ENCODE results near the gene PLCB2.

Gene PLCB2

GRCh38 chr15:40245666-40246450, 61.9 kb downstream of the PLCB2 start:
- TF ChIP-seq CTCF (IDR thresholded peaks at IDR 0.05; ENCODE audit: borderline replicate concordance, extremely low read depth, low read length, poor library complexity, severe bottlenecking) (no peak), EZH2 (IDR thresholded peaks at IDR 0.05; ENCODE audit: borderline replicate concordance, low read depth, low read length, severe bottlenecking) (no peak)
- no peaks in the 10 kb centered on the region for H3K79me2 ChIP-seq (ENCODE audit: insufficient read depth, low read length)
- no peaks in the 10 kb centered on the region for H3K36me3 ChIP-seq (ENCODE audit: insufficient read depth, low read length)
- ATAC-seq (ENCODE audit: insufficient read depth, low read depth) (no peak), DNase-seq (no peak)
- H3K4me3 ChIP-seq (ENCODE audit: low read depth in 1 of 2, low read length in 2 of 2) = no peak overlapping the region
- H2AFZ ChIP-seq (ENCODE audit: low read depth, low read length) = no peak overlapping the region
- no peak overlapping the region for H3K9ac ChIP-seq (ENCODE audit: low read depth, low read length)
- H3K27ac ChIP-seq (ENCODE audit: low read length) = no peak overlapping the region
- H3K9me3 ChIP-seq (ENCODE audit: insufficient read depth, low read length, severe bottlenecking) = no peaks in the 10 kb centered on the region
- no peaks in the 10 kb centered on the region for H3K27me3 ChIP-seq (ENCODE audit: insufficient read depth, low read length, poor library complexity)
- H4K20me1 ChIP-seq (ENCODE audit: insufficient read depth, low read length) = no peaks in the 10 kb centered on the region
- no peak overlapping the region for H3K4me2 ChIP-seq (ENCODE audit: insufficient read depth, low read length)
- no peaks in the 10 kb centered on the region for H3K4me1 ChIP-seq (ENCODE audit: insufficient read depth, low read length)

GRCh38 chr15:40244961-40245523, 62.7 kb downstream of the PLCB2 start:
- H3K9ac ChIP-seq (ENCODE audit: low read depth, low read length) = no peak overlapping the region
- H3K79me2 ChIP-seq (ENCODE audit: insufficient read depth, low read length) = no peaks in the 10 kb centered on the region
- DNase-seq = no peak
- H3K4me1 ChIP-seq (ENCODE audit: insufficient read depth, low read length) = no peaks in the 10 kb centered on the region
- no peak overlapping the region for H2AFZ ChIP-seq (ENCODE audit: low read depth, low read length)
- TF ChIP-seq EZH2 (IDR thresholded peaks at IDR 0.05; ENCODE audit: borderline replicate concordance, low read depth, low read length, severe bottlenecking) (no peak), CTCF (IDR thresholded peaks at IDR 0.05; ENCODE audit: borderline replicate concordance, extremely low read depth, low read length, poor library complexity, severe bottlenecking) (no peak)
- no peaks in the 10 kb centered on the region for H4K20me1 ChIP-seq (ENCODE audit: insufficient read depth, low read length)
- no peak overlapping the region for H3K4me3 ChIP-seq (ENCODE audit: low read depth in 1 of 2, low read length in 2 of 2)
- H3K4me2 ChIP-seq (ENCODE audit: insufficient read depth, low read length) = no peak overlapping the region
- no peak overlapping the region for H3K27ac ChIP-seq (ENCODE audit: low read length)
- H3K9me3 ChIP-seq (ENCODE audit: insufficient read depth, low read length, severe bottlenecking) = no peaks in the 10 kb centered on the region
- no peak for ATAC-seq (ENCODE audit: insufficient read depth, low read depth)
- H3K36me3 ChIP-seq (ENCODE audit: insufficient read depth, low read length) = no peaks in the 10 kb centered on the region
- H3K27me3 ChIP-seq (ENCODE audit: insufficient read depth, low read length, poor library complexity) = no peaks in the 10 kb centered on the region

- Histone ChIP-seq H3K27me3 (ENCODE audit: insufficient read depth, low read length, poor library complexity) (no peaks in the 10 kb centered on the region), H3K9me3 (ENCODE audit: insufficient read depth, low read length, severe bottlenecking) (no peaks in the 10 kb centered on the region), H3K4me3 (ENCODE audit: low read depth in 1 of 2, low read length in 2 of 2) (no peak overlapping the region), H3K27ac (ENCODE audit: low read length) (no peak overlapping the region), H3K36me3 (ENCODE audit: insufficient read depth, low read length) (no peaks in the 10 kb centered on the region), H3K4me2 (ENCODE audit: insufficient read depth, low read length) (no peak overlapping the region), H2AFZ (ENCODE audit: low read depth, low read length) (no peak overlapping the region), H3K4me1 (ENCODE audit: insufficient read depth, low read length) (no peaks in the 10 kb centered on the region), H3K9ac (ENCODE audit: low read depth, low read length) (no peak overlapping the region), H3K79me2 (ENCODE audit: insufficient read depth, low read length) (no peaks in the 10 kb centered on the region), H4K20me1 (ENCODE audit: insufficient read depth, low read length) (no peaks in the 10 kb centered on the region)
- TF ChIP-seq CTCF (IDR thresholded peaks at IDR 0.05; ENCODE audit: borderline replicate concordance, extremely low read depth, low read length, poor library complexity, severe bottlenecking) (no peak), EZH2 (IDR thresholded peaks at IDR 0.05; ENCODE audit: borderline replicate concordance, low read depth, low read length, severe bottlenecking) (no peak)
- DNase-seq (no peak), ATAC-seq (ENCODE audit: insufficient read depth, low read depth) (no peak)
Measured at GRCh38 chr15:40243126-40243810, 64.5 kb downstream of the PLCB2 start.
